ENCODE results near the gene GCSAM. TPM values are rescaled to one million over a fixed set of nuclear protein-coding genes. Genes with fewer than 3 reads are reported as not detected.

The GCSAM gene
- total RNA-seq, 6 donors from 2014 or later: 0.31 to 0.81 (median 0.52) TPM; not detected in 2

DNA sequence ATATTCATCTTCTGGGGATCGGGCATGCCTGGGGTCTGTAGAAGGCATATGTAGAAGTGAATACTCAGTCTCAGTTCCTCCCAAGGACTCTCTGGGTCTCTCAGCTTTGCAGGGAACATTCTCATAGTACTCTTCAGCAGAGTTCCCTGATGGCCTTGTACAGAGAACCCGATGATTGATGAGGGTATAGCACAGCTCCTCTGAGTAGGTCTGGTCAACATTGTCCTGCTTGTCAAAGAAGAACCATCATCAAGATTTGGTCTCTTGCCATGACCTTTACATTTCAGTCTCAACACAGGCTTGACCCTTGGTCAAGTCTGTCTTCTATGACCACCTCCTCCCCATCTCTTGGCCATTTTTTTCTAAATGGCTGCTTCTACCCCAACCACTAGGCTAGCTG lies 9.5 kb downstream of the GCSAM start:
- ATAC-seq (ENCODE audit: low FRiP score in 2 of 2): no peak
- Histone ChIP-seq H3K27me3 (no peaks in the 10 kb centered on the region), H3K36me3 (no peaks in the 10 kb centered on the region), H3K27ac (no peak overlapping the region), H3K4me1 (peaks cover 4 to 13% (median 9%) of the 10 kb centered on the region in 4 donors), H3K4me3 (no peak overlapping the region), H3K9me3 (no peaks in the 10 kb centered on the region)
- no peak for DNase-seq
- 90 to 97% methylated on average over 2 of the region's 2 CpGs for WGBS, 2 donors
- TF ChIP-seq POLR2AphosphoS5 (IDR thresholded peaks at IDR 0.05) (no peak), EP300 (IDR thresholded peaks at IDR 0.05) (no peak), POLR2A (IDR thresholded peaks at IDR 0.05) (no peak)
- TF ChIP-seq, protein P1, sequence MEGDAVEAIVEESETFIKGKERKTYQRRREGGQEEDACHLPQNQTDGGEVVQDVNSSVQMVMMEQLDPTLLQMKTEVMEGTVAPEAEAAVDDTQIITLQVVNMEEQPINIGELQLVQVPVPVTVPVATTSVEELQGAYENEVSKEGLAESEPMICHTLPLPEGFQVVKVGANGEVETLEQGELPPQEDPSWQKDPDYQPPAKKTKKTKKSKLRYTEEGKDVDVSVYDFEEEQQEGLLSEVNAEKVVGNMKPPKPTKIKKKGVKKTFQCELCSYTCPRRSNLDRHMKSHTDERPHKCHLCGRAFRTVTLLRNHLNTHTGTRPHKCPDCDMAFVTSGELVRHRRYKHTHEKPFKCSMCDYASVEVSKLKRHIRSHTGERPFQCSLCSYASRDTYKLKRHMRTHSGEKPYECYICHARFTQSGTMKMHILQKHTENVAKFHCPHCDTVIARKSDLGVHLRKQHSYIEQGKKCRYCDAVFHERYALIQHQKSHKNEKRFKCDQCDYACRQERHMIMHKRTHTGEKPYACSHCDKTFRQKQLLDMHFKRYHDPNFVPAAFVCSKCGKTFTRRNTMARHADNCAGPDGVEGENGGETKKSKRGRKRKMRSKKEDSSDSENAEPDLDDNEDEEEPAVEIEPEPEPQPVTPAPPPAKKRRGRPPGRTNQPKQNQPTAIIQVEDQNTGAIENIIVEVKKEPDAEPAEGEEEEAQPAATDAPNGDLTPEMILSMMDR (IDR thresholded peaks at IDR 0.05): no peak

DNA sequence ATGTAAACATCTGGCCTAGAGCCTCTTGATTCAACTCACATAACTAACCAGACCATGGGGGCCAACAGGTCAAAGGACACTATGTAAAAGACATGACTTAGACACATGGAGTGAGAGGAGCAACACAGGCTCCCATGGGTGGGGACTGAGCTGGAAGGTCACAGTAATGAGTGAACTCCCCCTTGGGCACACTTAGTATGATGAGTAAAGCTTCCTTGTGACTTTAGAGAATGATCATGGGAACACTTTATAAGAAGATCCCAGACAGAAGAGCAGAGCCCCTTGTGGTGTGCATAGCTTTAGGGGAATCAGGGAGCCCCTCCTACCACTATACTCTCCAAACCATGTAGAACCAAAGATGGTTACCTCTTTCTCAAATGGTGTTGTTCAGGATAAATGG lies 10.2 kb downstream of the GCSAM start:
- Histone ChIP-seq H3K9me3 (no peaks in the 10 kb centered on the region), H3K27ac (no peak overlapping the region), H3K36me3 (no peaks in the 10 kb centered on the region), H3K4me1 (peaks cover 4 to 13% (median 9%) of the 10 kb centered on the region in 4 donors), H3K27me3 (no peaks in the 10 kb centered on the region), H3K4me3 (no peak overlapping the region)
- DNase-seq: no peak
- no peak for TF ChIP-seq POLR2A (IDR thresholded peaks at IDR 0.05)
- TF ChIP-seq POLR2AphosphoS5 (IDR thresholded peaks at IDR 0.05): no peak
- ATAC-seq (ENCODE audit: low FRiP score in 2 of 2): no peak

DNA sequence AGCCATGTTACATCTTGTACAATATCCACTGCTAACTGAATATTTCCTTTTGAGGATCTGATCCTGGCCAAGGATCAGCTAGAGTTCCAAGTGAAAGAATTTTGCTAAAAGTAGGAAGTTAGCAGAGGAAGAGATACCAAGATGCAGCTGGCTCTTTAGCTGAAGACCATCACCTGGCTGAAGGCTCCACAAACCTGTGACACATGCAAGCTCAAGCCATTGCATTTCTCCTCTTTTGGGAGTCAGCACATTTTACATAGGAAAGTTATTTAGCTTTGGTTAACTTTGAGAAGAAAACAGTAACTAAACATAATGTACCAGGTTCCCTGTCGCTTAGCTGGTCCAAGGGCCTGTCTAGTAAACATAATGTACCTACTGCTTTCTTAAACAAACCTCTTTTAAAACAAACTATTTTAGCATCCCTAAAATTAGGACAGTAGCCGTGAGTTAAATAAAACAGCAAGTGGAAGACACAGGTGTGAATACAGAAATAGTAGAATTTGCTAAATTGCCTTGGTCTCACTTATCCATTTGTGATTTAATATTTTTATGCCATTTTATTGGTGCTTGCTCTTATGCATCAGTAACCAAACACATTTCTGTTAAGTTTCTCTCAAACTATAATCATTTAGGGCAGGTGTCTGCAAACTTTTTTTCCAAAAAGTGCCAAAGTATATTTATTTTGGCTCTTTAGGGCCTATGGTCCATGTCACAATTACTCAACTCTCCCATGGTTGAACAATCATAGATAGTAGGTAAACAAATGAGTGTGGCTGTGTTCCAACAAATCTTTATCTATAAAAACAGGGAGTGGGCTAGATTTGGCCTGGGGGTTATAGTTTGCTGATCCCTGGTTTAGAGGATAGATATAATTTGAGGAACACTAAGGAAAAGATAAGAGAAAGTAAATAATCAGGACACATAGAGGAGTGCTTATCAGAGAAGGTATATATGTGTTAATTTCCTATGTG lies 11.2 kb downstream of the GCSAM start:
- TF ChIP-seq, protein P1 (IDR thresholded peaks at IDR 0.05): no peak
- TF ChIP-seq EP300 (IDR thresholded peaks at IDR 0.05) (no peak), POLR2AphosphoS5 (IDR thresholded peaks at IDR 0.05) (no peak), POLR2A (IDR thresholded peaks at IDR 0.05) (no peak)
- Histone ChIP-seq H3K4me1 (peaks cover 5 to 12% (median 6%) of the 10 kb centered on the region in 4 donors), H3K9me3 (no peaks in the 10 kb centered on the region), H3K4me3 (no peak overlapping the region), H3K27ac (no peak overlapping the region), H3K36me3 (no peaks in the 10 kb centered on the region), H3K27me3 (no peaks in the 10 kb centered on the region)
- DNase-seq (no peak), ATAC-seq (ENCODE audit: low FRiP score in 2 of 2) (no peak)
- 91 to 94% methylated on average over 2 of the region's 2 CpGs for whole genome bisulfite sequencing, 2 donors

DNA sequence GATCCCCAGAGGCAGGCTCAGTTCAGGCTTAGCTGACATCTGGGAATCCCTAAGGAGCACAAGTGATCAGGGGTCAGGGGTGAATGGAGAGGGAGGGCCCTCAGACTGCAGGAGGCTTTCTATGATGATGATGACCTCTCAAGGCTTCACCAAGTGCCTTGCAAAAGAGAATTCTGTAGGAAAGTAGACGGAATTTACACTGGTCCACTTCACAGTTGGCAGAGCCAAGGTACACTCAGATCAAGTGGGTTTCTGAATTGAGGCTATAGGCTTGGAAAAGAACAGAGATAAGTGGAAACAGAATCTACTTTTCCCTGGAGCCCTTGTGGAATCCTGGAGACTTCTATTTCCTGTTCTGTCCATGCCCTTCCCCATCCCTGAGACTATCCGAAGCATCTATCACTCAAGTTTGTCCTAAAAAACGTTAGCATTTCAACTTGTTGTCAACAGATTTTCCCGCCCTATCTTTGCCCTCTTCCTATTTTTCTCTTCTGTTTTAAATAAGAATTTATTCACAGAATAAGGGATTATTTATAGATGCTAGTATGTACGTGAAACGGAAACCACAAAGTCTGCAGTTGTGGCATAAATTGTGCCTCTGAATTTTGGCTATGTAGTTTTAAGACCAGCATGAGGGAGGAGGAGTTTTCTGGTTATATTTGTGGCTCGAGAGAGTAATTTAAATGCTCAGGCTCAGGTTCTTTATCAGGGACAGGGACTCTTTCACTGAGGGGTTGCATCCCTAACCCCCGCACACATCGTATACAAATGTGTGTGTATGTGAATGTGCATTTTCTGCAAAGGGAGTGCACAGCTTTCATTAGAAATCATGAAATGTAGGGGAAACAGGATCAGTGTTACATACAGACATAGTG lies 12.8 kb downstream of the GCSAM start:
- no peak overlapping the region for H3K4me3 ChIP-seq
- peak in 1 of 2 donors; percentile 32 for ATAC-seq (ENCODE audit: low FRiP score in 2 of 2)
- no peaks in the 10 kb centered on the region for H3K27me3 ChIP-seq
- H3K36me3 ChIP-seq: no peaks in the 10 kb centered on the region
- peak in 1 of 2 donors; percentile 37 for DNase-seq
- TF ChIP-seq, protein P1 (IDR thresholded peaks at IDR 0.05): no peak
- 55 to 62% methylated on average over 9 of the region's 9 CpGs for WGBS, 2 donors
- H3K9me3 ChIP-seq: no peaks in the 10 kb centered on the region
- peaks cover 0 to 14% (median 6%) of the 10 kb centered on the region in 4 donors for H3K4me1 ChIP-seq
- H3K27ac ChIP-seq: no peak overlapping the region

Measured in upper lobe of left lung (tissue), 6 donors.